Testis (tissue), 3 donors: ENCODE measurements around the gene CLDN14. TPM values are rescaled to one million over a fixed set of nuclear protein-coding genes. Genes with fewer than 3 reads are reported as not detected.

Experiments
- DNase-seq: peaks from one replicate; pipeline ENCODE4 v3.0.0-alpha.2; 2019
- H3K27ac ChIP-seq, 2 donors: fragments of 200-600 bp; sonication (generic); one replicate each; pipeline ENCODE4 v1.5.1; 2019
- H3K27me3 ChIP-seq: fragments of 200-600 bp; sonication (generic); one replicate; pipeline ENCODE4 v1.5.1; 2019
- H3K36me3 ChIP-seq: fragments of 200-600 bp; sonication (generic); one replicate; pipeline ENCODE4 v1.5.1; 2017; ENCODE audit warnings: low read depth; ENCODE audit errors: missing control alignments
- H3K4me1 ChIP-seq: fragments of 200-600 bp; sonication (generic); one replicate; pipeline ENCODE4 v1.5.1; 2019
- H3K4me3 ChIP-seq, 2 donors: fragments of 200-600 bp; sonication (generic); one replicate each; pipeline ENCODE4 v1.5.1; 2017 to 2019
- H3K9me3 ChIP-seq: fragments of 200-600 bp; sonication (generic); one replicate; pipeline ENCODE4 v1.5.1; 2017
- CTCF ChIP-seq, 3 experiments: fragments of 450-650 bp in 2 of 3; fragments of 200-600 bp in 1 of 3; sonication (generic) in 1 of 3; IDR thresholded peaks; one replicate each; pipeline ENCODE4 v1.5.1; 2016 to 2019; ENCODE audit warnings: antibody characterized with exemption in 3 of 3, mild to moderate bottlenecking in 2 of 3, moderate library complexity in 1 of 3
- POLR2A ChIP-seq: fragments of 450-650 bp; IDR thresholded peaks from one replicate; pipeline ENCODE4 v1.6.1; 2017; ENCODE audit warnings: antibody characterized with exemption, mild to moderate bottlenecking, moderate library complexity
- WGBS, 2 donors: methylation state at CpG; one replicate each; pipeline ENCODE4 v1.1.5; 2018; 5-methylcytosine and 5-hydroxymethylcytosine counted together
- intact Hi-C: fragments of 100-400 bp; cut with DNase I; formaldehyde crosslinking; loops from one replicate; pipeline ENCODE4 v1.15.1; 2023; ENCODE audit warnings: low total_unique reads
- polyA plus RNA-seq: library from polyadenylated mRNA; stranded (reverse); fragments of 350-450 nt; fragmentation: Illumina TruSeq; extraction: RNeasy Lipid Tissue Mini Kit (QIAGEN cat#74804); gene quantifications from one replicate; pipeline ENCODE4 v1.2.3, GENCODE V29; 2014; ENCODE audit warnings: low read depth, low replicate concordance; ENCODE audit not compliant: insufficient read depth
- total RNA-seq, 2 donors: library from RNA; depleted of rRNA; stranded (reverse); fragments of >200 nt; gene quantifications; one replicate each; pipeline ENCODE4 v1.2.3, GENCODE V29; 2016

Gene CLDN14
- total and polyA plus RNA-seq, 3 donors from 2014 or later = 0.31 to 0.96 (median 0.31) TPM

- H3K27me3 ChIP-seq = no peaks in the 10 kb centered on the region
- H3K4me1 ChIP-seq = no peaks in the 10 kb centered on the region
- H3K36me3 ChIP-seq = no peaks in the 10 kb centered on the region
- H3K4me3 ChIP-seq = no peak overlapping the region
- no peak overlapping the region for H3K27ac ChIP-seq
- no peak for DNase-seq
- 78 to 88% methylated on average over 6 to 8 of the region's 8 CpGs for WGBS, 2 donors
- TF ChIP-seq CTCF (IDR thresholded peaks at IDR 0.05) = no peak
- TF ChIP-seq POLR2A = no peak
- H3K9me3 ChIP-seq = no peaks in the 10 kb centered on the region
- intact Hi-C loops = no loop called here
These were observed 14.6 kb upstream of the CLDN14 start for GRCh38 chr21:36494557-36494956.

- no peak for DNase-seq
- Histone ChIP-seq H3K9me3 (no peaks in the 10 kb centered on the region), H3K4me3 (no peak overlapping the region), H3K27me3 (no peaks in the 10 kb centered on the region), H3K4me1 (no peaks in the 10 kb centered on the region), H3K36me3 (no peaks in the 10 kb centered on the region), H3K27ac (no peak overlapping the region)
- intact Hi-C loops = no loop called here
- 60 to 61% methylated on average over 16 of the region's 16 CpGs for whole genome bisulfite sequencing, 2 donors
- TF ChIP-seq POLR2A (no peak), CTCF (IDR thresholded peaks at IDR 0.05) (no peak)
These were observed 11.4 kb upstream of the CLDN14 start for GRCh38 chr21:36491209-36491910.

- WGBS, 2 donors = 87 to 94% methylated on average over 6 to 7 of the region's 7 CpGs
These were observed 9.8 kb upstream of the CLDN14 start for GRCh38 chr21:36489776-36490165.

GRCh38 chr21:36489103-36489775 is 9.3 kb upstream of the CLDN14 start:
- intact Hi-C loops = no loop called here
- H3K27ac ChIP-seq = no peak overlapping the region
- TF ChIP-seq CTCF (IDR thresholded peaks at IDR 0.05) (no peak), POLR2A (no peak)
- H3K4me3 ChIP-seq = no peak overlapping the region
- no peaks in the 10 kb centered on the region for H3K27me3 ChIP-seq
- no peaks in the 10 kb centered on the region for H3K9me3 ChIP-seq
- H3K4me1 ChIP-seq = no peaks in the 10 kb centered on the region
- H3K36me3 ChIP-seq = no peaks in the 10 kb centered on the region
- no peak for DNase-seq
- 75 to 83% methylated on average over 10 of the region's 10 CpGs for WGBS, 2 donors

More at GRCh38 chr21:36489776-36490165, 9.8 kb upstream of the CLDN14 start:
- no peak overlapping the region for H3K4me3 ChIP-seq
- H3K27ac ChIP-seq = no peak overlapping the region
- H3K36me3 ChIP-seq = no peaks in the 10 kb centered on the region
- DNase-seq = no peak
- no peak for TF ChIP-seq CTCF (IDR thresholded peaks at IDR 0.05)
- no peak for TF ChIP-seq POLR2A
- no peaks in the 10 kb centered on the region for H3K27me3 ChIP-seq
- no peaks in the 10 kb centered on the region for H3K9me3 ChIP-seq
- intact Hi-C loops = no loop called here
- no peaks in the 10 kb centered on the region for H3K4me1 ChIP-seq
